ENCODE data around the gene WDR73.
"Not testable (repeated sequence)": the region's sequence is repeated elsewhere in the genome, so short reads cannot be mapped to it uniquely, and the experiment has no call there.

DNA sequence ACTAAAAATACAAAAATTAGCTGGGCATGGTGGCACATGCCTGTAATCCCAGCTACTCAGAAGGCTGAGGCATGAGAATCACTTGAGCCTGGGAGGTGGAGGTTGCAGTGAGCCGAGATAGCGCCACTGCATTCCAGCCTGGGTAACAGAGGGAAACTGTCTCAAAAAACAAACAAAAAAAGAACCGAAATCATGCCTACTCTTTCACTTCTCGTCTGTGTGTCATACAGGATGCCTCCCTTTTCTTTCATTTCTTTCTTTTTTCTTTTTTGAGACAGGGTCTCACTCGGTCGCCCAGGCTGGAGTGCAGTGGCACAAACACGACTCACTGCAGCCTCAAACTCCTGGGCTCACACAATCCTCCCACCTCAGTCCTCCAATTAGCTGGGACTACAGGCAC, 32.4 kb upstream of the WDR73 start:
- not testable (repeated sequence) for TF ChIP-seq EZH2 (IDR thresholded peaks at IDR 0.05); POLR2AphosphoS5 (IDR thresholded peaks at IDR 0.05; ENCODE audit: borderline replicate concordance, low read depth, low read length); FOXP2 (optimal IDR thresholded peaks at IDR 0.05; ENCODE audit: control extremely low read depth, extremely low read length, insufficient read depth)
